Progenitor cell of endocrine pancreas (in vitro differentiated cells): ENCODE measurements around the gene B3GAT1. TPM values are rescaled to one million over a fixed set of nuclear protein-coding genes. Genes with fewer than 3 reads are reported as not detected.

Source experiments
- DNase-seq: peaks from one replicate; pipeline ENCODE4 v3.0.0; 2021; ENCODE audit warnings: low spot score; ENCODE audit not compliant: unreplicated experiment
- H3K27ac Mint-ChIP-seq: 2 replicates; pipeline ENCODE4 v1.8.0; 2021; ENCODE audit warnings: mild to moderate bottlenecking, moderate library complexity, mixed read lengths
- H3K27me3 Mint-ChIP-seq: 2 replicates; pipeline ENCODE4 v1.8.0; 2021; ENCODE audit warnings: mixed read lengths
- H3K36me3 Mint-ChIP-seq: 2 replicates; pipeline ENCODE4 v1.8.0; 2022; ENCODE audit warnings: mixed read lengths; ENCODE audit not compliant: insufficient read depth
- H3K4me1 Mint-ChIP-seq: 2 replicates; pipeline ENCODE4 v1.8.0; 2021; ENCODE audit warnings: low read depth, mixed read lengths
- H3K4me3 Mint-ChIP-seq: 2 replicates; pipeline ENCODE4 v1.8.0; 2021; ENCODE audit warnings: low read depth, mild to moderate bottlenecking, moderate library complexity, mixed read lengths
- H3K9me3 Mint-ChIP-seq: 2 replicates; pipeline ENCODE4 v1.8.0; 2021; ENCODE audit warnings: low read depth, mixed read lengths
- CTCF ChIP-seq: fragments of 200-600 bp; sonication (generic); IDR thresholded peaks from one replicate; pipeline ENCODE4 v1.5.0; 2021; ENCODE audit warnings: antibody characterized with exemption, mild to moderate bottlenecking; ENCODE audit not compliant: unreplicated experiment
- total RNA-seq: library from RNA; stranded (reverse); gene quantifications from 2 replicates; pipeline ENCODE4 v1.2.1, GENCODE V29; 2021

B3GAT1 gene
- total RNA-seq, 1 donor from 2014 or later, result 5.1 TPM

GRCh38 chr11:134358856-134359490, 53.1 kb downstream of the B3GAT1 start:
- H3K27ac Mint-ChIP-seq, result no peak overlapping the region
- no peaks in the 10 kb centered on the region for H3K9me3 Mint-ChIP-seq
- DNase-seq, result no peak
- H3K4me3 Mint-ChIP-seq, result no peak overlapping the region
- no peak for TF ChIP-seq CTCF
- H3K36me3 Mint-ChIP-seq, result no peaks in the 10 kb centered on the region
- peaks cover 14% of the 10 kb centered on the region for H3K27me3 Mint-ChIP-seq
- peaks cover 3% of the 10 kb centered on the region for H3K4me1 Mint-ChIP-seq

- peaks cover 6% of the 10 kb centered on the region for H3K9me3 Mint-ChIP-seq
- H3K36me3 Mint-ChIP-seq, result peaks cover 2% of the 10 kb centered on the region
- H3K27me3 Mint-ChIP-seq, result peaks cover 14% of the 10 kb centered on the region
- H3K4me3 Mint-ChIP-seq, result no peak overlapping the region
- no peak for DNase-seq
- TF ChIP-seq CTCF, result no peak
- H3K4me1 Mint-ChIP-seq, result no peaks in the 10 kb centered on the region
- H3K27ac Mint-ChIP-seq, result no peak overlapping the region
Observed at GRCh38 chr11:134358165-134358855, 53.7 kb downstream of the B3GAT1 start.

GRCh38 chr11:134357545-134357839, 54.5 kb downstream of the B3GAT1 start:
- Mint-ChIP-seq H3K9me3 (peaks cover 6% of the 10 kb centered on the region), H3K4me3 (no peak overlapping the region), H3K27ac (no peak overlapping the region), H3K4me1 (no peaks in the 10 kb centered on the region), H3K27me3 (peaks cover 14% of the 10 kb centered on the region), H3K36me3 (peaks cover 2% of the 10 kb centered on the region)
- DNase-seq, result no peak
- TF ChIP-seq CTCF, result no peak

- H3K36me3 Mint-ChIP-seq, result peaks cover 2% of the 10 kb centered on the region
- peaks cover 6% of the 10 kb centered on the region for H3K9me3 Mint-ChIP-seq
- no peak for DNase-seq
- H3K4me1 Mint-ChIP-seq, result no peaks in the 10 kb centered on the region
- H3K27ac Mint-ChIP-seq, result no peak overlapping the region
- H3K4me3 Mint-ChIP-seq, result no peak overlapping the region
- H3K27me3 Mint-ChIP-seq, result peaks cover 11% of the 10 kb centered on the region
- TF ChIP-seq CTCF, result no peak
Observed at GRCh38 chr11:134356656-134357544, 55.1 kb downstream of the B3GAT1 start.

GRCh38 chr11:134355656-134356055, 56.4 kb downstream of the B3GAT1 start:
- Mint-ChIP-seq H3K4me3 (no peak overlapping the region), H3K4me1 (no peaks in the 10 kb centered on the region), H3K36me3 (peaks cover 2% of the 10 kb centered on the region), H3K27ac (no peak overlapping the region), H3K9me3 (peaks cover 6% of the 10 kb centered on the region), H3K27me3 (peaks cover 4% of the 10 kb centered on the region)
- no peak for DNase-seq
- TF ChIP-seq CTCF, result no peak
